Measurements from ENCODE around the gene MYLK.

Gene MYLK

DNA sequence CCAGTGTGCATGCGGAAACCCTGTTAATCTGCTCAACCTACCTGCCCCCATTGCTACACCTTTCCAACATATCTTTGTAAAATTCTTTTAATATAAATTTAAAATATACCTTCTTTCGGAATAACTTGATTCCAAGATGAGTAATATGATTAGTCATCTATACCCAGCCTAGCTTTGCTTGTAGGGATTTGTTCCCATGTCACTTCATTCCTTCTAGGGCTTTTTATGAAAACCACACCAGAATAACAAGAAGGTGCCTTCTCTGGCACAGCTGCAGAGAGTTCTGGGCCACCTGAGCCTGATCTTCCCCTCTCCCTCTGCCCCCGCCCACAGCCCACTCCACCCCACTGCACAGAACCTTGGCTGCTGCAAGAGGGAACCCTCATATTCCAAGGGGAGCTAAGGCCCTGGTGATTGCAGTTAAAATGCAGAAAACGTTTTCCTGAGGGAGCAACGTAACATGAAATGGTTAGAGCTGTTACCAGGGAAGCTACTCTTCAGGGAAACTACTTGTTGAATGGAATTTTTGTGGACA, 260.7 kb downstream of the MYLK start:
- TF ChIP-seq, protein P1, sequence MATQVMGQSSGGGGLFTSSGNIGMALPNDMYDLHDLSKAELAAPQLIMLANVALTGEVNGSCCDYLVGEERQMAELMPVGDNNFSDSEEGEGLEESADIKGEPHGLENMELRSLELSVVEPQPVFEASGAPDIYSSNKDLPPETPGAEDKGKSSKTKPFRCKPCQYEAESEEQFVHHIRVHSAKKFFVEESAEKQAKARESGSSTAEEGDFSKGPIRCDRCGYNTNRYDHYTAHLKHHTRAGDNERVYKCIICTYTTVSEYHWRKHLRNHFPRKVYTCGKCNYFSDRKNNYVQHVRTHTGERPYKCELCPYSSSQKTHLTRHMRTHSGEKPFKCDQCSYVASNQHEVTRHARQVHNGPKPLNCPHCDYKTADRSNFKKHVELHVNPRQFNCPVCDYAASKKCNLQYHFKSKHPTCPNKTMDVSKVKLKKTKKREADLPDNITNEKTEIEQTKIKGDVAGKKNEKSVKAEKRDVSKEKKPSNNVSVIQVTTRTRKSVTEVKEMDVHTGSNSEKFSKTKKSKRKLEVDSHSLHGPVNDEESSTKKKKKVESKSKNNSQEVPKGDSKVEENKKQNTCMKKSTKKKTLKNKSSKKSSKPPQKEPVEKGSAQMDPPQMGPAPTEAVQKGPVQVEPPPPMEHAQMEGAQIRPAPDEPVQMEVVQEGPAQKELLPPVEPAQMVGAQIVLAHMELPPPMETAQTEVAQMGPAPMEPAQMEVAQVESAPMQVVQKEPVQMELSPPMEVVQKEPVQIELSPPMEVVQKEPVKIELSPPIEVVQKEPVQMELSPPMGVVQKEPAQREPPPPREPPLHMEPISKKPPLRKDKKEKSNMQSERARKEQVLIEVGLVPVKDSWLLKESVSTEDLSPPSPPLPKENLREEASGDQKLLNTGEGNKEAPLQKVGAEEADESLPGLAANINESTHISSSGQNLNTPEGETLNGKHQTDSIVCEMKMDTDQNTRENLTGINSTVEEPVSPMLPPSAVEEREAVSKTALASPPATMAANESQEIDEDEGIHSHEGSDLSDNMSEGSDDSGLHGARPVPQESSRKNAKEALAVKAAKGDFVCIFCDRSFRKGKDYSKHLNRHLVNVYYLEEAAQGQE (IDR thresholded peaks at IDR 0.05; ENCODE audit: insufficient replicate concordance, low read depth), result no peak
- no peak for TF ChIP-seq GABPA (IDR thresholded peaks at IDR 0.05; ENCODE audit: low read depth)
- TF ChIP-seq, protein P2, sequence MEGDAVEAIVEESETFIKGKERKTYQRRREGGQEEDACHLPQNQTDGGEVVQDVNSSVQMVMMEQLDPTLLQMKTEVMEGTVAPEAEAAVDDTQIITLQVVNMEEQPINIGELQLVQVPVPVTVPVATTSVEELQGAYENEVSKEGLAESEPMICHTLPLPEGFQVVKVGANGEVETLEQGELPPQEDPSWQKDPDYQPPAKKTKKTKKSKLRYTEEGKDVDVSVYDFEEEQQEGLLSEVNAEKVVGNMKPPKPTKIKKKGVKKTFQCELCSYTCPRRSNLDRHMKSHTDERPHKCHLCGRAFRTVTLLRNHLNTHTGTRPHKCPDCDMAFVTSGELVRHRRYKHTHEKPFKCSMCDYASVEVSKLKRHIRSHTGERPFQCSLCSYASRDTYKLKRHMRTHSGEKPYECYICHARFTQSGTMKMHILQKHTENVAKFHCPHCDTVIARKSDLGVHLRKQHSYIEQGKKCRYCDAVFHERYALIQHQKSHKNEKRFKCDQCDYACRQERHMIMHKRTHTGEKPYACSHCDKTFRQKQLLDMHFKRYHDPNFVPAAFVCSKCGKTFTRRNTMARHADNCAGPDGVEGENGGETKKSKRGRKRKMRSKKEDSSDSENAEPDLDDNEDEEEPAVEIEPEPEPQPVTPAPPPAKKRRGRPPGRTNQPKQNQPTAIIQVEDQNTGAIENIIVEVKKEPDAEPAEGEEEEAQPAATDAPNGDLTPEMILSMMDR (IDR thresholded peaks at IDR 0.05; ENCODE audit: insufficient read depth, low read length), result no peak
- no peak for TF ChIP-seq SPI1 (IDR thresholded peaks at IDR 0.05; ENCODE audit: borderline replicate concordance, low read depth)
- TF ChIP-seq POLR2AphosphoS5 (IDR thresholded peaks at IDR 0.05; ENCODE audit: low read depth), result no peak
- no peak for DNase-seq (ENCODE audit: low read depth in 1 of 2, low spot score in 1 of 2)
- Histone ChIP-seq H3K27me3 (ENCODE audit: insufficient read depth, poor library complexity, severe bottlenecking) (no peaks in the 10 kb centered on the region), H3K4me3 (replicated peaks; ENCODE audit: insufficient read depth, low read length) (no peak overlapping the region), H3K27ac (replicated peaks) (no peak overlapping the region)

DNA sequence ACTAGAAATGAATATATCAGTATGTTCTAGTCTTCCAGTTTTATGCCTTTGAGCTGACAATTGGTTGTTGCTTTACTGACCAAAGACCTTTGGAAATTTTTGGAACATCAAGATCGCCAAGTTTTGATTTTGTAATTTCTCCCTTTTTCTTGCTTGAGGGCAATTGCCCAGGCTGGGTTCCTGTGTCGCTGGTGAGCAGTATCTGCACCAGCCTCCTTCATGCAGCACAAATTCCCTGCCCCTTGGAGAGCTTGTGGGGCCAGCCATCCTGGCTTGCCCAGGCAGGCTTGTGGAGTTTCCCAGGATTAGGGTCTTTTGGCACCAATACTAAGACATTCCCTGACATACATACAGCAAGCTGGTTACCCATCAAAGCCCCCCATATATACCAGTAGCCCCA, 261.4 kb downstream of the MYLK start:
- H3K27ac ChIP-seq (replicated peaks), result no peak overlapping the region
- H3K27me3 ChIP-seq (ENCODE audit: insufficient read depth, poor library complexity, severe bottlenecking), result no peaks in the 10 kb centered on the region
- no peak overlapping the region for H3K4me3 ChIP-seq (replicated peaks; ENCODE audit: insufficient read depth, low read length)
- DNase-seq (ENCODE audit: low read depth in 1 of 2, low spot score in 1 of 2), result no peak
- TF ChIP-seq, protein P2 (IDR thresholded peaks at IDR 0.05; ENCODE audit: insufficient read depth, low read length), result no peak
- TF ChIP-seq, protein P1 (IDR thresholded peaks at IDR 0.05; ENCODE audit: insufficient replicate concordance, low read depth), result no peak
- TF ChIP-seq SPI1 (IDR thresholded peaks at IDR 0.05; ENCODE audit: borderline replicate concordance, low read depth) (no peak), POLR2AphosphoS5 (IDR thresholded peaks at IDR 0.05; ENCODE audit: low read depth) (no peak), GABPA (IDR thresholded peaks at IDR 0.05; ENCODE audit: low read depth) (no peak)

- TF ChIP-seq, protein P1 (IDR thresholded peaks at IDR 0.05; ENCODE audit: insufficient replicate concordance, low read depth), result no peak
- TF ChIP-seq GABPA (IDR thresholded peaks at IDR 0.05; ENCODE audit: low read depth), result no peak
- no peak for TF ChIP-seq POLR2AphosphoS5 (IDR thresholded peaks at IDR 0.05; ENCODE audit: low read depth)
- TF ChIP-seq, protein P2 (IDR thresholded peaks at IDR 0.05; ENCODE audit: insufficient read depth, low read length), result no peak
- TF ChIP-seq SPI1 (IDR thresholded peaks at IDR 0.05; ENCODE audit: borderline replicate concordance, low read depth), result no peak
- H3K27me3 ChIP-seq (ENCODE audit: insufficient read depth, poor library complexity, severe bottlenecking), result no peaks in the 10 kb centered on the region
- no peak overlapping the region for H3K4me3 ChIP-seq (replicated peaks; ENCODE audit: insufficient read depth, low read length)
- no peak for DNase-seq (ENCODE audit: low read depth in 1 of 2, low spot score in 1 of 2)
- no peak overlapping the region for H3K27ac ChIP-seq (replicated peaks)
Measured at GRCh38 chr3:123621850-123622189, 262.3 kb downstream of the MYLK start.

Data from HL-60 (cell line).